Activated CD4-positive, CD25-positive, alpha-beta regulatory T cell treated with anti-CD3 and anti-CD28 coated beads, Interleukin-2, amount 50 U/mL, for 24 hours (primary cell): ENCODE results near the gene TBC1D14.
"Not testable (repeated sequence)": the region's sequence is repeated elsewhere in the genome, so short reads cannot be mapped to it uniquely, and the experiment has no call there.

Experiments
- ATAC-seq, 2 donors: fragments of 150-1000 bp; cut with Tn5 transposase; one replicate each; pipeline ENCODE4 v1.10.0; 2021; ENCODE audit warnings: mild to moderate bottlenecking in 1 of 2, moderate library complexity in 1 of 2

TBC1D14 gene

DNA sequence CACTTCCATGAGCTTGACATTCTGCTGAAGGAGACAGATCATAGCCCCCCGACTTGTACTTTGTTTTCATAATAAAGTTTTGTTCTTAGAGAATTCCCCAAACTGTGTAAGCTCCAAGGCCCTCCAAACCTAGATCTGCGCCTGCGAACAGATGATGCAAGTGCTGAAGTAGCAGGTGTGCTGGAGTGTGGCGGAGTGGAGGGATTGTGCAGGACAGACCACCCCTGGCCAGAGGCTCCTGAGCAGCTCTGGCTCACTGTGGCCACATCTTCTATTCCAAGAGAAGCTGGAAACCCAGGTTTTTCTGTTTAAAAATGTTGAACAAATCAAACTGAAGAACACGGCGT, 46.4 kb downstream of the TBC1D14 start:
- no peak for ATAC-seq

DNA sequence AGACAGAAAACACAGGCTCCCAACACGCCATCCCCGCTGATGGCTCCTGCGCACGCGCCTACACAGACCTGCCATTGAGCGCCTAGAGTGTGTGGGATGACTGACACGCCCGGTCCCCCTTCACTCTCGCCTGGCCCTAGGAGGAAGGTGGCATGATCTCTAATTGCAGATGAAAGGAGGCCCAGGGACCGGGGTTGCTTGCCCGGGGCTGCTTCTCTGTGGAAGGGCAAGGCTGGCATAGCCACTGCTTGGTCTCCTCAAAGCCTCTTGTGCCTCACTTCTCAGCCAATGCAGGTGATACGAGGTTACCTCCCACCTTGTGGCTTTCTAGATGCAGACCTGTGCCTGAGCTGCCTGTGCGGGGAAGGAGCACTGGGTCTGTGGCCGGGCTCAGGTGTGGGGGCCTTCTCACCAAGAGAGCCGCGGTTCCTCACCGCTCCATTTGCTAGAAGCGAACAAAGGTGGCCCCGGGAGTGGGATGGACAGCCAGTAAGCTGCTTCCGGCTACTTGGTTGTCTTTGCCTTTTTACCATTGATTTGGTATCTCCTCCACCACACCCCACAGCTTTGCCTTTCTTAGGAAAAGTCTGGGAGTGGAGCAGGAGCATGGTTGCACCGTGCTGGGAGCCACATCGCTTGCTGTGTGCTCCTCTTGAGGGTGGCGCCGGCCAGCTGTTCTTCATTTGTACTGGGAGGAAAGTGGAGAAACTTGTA, 47.0 kb downstream of the TBC1D14 start:
- ATAC-seq: no peak

DNA sequence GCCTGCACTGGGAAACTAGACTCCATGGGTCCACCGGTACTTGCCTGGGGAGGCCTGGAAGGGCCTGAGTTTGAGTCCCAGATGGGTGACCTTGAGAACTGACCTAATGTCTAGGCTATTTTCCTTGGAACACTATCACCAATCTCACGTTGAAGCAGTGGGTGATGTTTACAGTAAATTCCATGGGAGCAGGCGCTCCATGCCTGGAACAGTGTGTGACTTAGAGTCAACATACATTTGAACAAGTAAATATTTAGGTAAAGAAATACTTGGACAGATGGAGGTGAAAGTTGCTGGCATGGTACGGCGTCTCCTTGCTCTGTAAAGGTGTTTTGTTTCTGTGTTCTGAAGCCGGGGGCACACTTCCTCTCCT, 47.5 kb downstream of the TBC1D14 start:
- ATAC-seq: no peak

DNA sequence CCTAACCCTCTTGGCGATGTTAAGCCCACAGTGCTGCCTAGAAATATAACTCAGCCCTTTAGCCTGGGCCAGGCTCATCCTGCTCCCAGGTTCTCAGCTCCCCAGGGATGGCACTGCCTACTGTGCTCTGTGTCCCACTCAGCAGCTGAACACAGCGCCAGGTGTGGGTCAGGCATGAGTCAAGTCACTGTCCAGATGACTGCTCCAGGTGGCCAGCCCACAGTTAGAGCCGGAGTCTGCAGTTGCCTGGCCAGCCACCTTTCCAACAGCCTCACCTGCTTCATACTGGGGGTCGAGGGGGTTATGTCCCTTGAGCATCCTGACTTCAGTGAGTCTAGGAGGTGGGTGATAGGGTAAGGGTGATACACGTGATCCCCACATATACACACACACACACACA, 48.4 kb downstream of the TBC1D14 start:
- ATAC-seq: no peak

DNA sequence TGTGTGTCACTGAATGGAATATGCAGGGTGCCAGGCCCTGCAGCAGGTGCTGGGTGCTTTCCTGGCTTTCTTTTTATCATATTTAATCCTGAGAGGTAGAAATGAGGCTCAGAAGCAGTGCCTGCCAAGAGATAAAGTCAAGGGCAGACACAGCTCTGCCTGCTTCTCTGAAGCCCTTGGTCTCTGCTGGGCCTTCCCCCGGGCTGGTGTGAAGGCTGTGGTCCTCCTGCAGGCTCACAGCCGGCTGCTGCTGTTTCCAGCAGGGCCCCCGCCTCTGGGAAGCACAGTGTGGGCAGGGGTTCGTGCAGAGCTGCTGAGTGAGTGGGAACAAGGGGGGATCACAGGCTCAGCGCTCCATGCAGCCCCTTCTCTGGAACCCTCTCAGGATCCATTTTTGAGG, 49.6 kb downstream of the TBC1D14 start:
- no peak for ATAC-seq

DNA sequence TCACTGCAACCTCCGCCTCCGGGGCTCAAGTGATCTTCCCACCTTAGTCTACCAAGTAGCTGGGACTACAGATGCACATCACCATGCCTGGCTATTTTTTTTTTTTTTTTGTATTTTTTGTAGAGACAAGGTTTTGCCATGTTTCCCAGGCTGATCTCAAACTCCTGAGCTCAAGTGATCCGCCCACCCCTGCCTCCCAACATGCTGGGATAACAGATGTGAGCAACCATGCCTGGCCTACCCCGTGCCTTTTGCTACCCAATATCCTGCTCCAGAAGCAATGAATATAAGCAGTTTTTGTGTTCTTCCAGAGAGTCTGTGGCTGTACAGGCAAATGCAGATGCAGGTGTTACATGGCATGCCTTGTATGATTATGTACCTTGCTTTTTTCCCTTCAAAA, 50.5 kb downstream of the TBC1D14 start:
- no peak for ATAC-seq

DNA sequence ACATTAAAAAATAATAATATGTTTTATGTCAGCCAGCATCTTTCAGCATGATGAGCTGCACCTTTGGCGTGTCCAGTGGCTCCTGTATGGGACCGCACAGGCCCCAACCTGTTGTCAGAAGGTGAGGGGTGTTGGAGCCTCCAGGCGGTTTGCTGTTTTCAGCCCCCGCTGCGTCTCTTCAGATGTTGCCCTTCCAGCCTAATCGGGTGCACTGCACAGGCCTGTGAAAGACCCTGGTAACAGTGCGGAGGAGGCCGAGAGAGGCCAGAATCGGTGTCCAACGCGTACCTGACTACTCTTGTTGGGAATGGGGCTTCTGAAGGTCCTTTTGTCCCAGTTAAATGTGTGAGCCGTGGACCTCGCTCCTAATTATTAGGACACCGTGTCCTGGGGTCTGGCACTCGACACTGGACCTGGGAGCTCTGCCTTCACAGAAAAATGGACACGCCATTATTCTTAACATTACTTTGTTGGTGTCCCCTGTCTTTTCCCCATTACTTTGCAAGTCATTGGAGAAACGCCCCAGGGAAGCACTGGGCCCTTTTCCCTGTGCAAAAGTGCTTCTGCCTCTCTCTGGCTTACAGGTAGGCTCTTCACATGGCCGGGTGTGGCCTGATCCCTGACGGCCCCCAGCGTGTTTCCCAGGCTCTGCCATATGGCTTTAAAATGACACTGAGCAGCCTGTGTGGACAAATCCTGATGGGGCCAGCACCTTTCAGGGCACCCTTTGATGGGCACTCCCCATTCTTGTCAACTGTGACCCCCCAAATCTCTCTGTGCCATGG, 51.2 kb downstream of the TBC1D14 start:
- ATAC-seq: no peak

DNA sequence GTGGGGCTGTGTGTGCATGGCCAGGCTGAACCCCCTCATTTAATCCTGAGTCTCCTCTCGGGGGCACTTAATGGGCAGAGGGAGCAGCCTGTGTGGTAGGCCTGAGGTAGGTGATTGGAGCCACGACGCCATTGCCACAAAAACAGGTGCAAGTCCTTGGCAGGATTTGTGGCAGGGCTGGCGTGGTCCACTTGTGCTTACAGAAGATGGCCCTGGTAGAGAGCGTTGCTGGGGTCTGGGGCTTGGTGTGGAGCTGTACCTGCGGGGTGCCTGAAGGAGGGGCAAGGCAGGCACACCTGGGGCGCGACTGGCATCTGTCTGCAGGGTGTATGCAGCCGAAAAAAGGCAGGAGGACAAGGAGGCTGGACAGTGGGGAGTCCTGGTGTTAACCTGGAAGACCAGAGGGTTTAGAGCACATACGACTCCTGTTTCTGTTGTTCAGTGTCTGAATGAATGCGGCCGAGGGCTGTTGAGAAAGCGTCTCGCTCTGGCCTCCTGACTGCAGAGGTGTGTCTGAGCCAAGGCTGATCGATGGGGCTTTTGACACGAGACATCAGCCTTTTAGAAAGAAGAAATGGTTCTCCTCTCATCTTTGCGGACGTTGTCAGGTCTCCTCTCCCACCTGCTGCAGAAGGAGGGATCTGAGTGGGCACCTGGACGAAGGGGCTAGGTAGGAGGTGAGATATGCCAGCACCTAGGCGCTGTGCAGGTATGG, 52.0 kb downstream of the TBC1D14 start:
- no peak for ATAC-seq

DNA sequence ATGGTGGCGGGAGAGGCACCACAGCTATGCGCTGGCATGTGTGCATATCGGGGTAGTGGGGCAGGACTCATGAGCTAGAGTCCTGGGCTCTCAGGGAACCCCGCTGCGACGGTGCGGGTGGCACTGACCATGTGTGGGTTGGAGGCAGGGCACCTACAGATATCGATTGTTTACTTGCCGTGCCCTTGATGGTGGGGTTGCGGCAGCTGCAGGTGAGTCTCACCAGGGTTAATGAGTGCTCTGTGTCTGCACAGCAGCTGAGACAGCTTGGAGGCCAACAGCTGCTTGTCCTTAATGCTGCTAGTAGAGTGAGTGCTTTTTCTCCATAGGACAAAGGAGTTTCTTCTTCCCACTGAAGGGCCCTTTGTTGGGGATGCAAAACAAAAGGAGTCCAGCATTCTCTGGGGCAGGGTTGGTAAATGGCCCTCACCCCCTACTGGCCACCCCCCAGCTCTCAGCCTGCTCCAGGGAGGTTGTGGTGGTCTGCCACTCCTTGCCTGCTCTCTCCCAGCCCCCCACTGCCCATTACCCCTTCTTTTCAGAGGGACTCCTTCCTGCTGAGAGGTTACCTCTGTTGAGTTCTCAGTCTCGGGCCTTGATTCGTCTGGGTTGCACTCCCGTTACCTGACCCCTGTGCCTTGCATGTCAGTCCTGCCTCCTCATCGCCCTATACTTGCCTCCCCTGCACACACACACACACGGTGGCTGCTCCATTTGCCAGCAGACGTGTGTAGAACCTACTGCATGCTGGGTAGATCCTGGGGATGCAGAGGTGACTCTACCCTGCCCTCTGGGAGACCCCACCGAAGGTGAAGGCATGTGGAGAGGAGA, 52.8 kb downstream of the TBC1D14 start:
- ATAC-seq: no peak

DNA sequence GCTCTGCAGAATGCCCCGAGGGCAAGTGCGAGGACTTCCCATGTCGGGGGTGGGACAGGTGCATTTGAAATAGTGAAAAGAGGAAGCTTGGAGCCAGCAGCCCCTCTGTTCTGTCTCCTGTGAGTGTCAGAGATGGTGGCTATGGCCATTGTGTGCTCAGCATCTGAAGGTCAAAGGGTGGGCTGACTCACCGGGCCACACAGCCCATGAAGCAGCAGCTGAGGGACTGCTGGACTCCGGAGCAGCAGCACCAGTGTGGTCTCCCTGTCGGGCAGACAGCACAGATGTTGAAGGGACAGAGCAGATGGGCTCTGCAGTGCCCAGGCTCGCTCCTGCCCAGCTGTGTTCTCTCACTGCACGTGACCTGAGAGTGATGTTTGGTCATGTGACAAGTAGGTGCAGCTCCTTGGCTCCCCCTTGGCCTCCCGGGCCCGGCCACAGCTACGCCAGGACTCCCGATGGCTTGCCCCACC, 53.5 kb downstream of the TBC1D14 start:
- ATAC-seq: no peak

DNA sequence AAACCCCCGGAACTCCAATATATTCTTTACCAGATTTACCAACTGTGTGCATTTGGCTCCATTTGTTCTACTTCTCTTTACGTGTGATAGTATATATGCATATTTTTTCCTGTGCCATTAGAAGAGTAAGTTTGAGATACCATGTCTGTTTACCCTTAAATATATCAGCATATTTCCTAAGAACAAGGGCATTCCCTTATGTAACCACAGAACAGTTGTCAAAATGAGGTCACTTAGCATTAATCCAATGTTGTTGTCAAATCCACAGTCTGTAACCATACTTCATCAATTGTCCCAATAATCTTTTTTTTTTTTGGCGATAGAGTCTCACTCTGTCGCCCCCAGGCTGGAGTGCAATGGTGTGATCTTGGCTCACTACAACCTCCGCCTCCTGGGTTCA, 55.2 kb downstream of the TBC1D14 start:
- peak in 1 of 2 donors; percentile 36 for ATAC-seq

DNA sequence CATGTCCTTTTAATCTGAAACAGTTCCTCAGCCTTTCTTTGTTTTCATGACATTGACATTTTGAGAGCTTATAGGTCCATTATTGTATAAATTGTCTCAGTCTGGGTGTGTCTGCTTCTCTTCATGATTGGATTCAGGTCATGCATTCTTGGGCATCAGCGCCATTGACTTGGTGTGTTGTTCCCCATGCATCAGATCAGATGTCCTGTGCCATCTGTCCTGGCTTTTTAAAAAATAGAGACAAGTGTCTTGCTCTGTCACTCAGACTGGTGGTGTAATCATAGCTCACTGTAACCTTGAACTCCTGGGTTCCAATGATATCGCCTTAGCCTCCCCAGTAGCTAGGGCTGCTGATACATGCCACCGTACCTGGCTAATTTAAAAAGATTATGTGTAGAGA, 55.7 kb downstream of the TBC1D14 start:
- ATAC-seq: no peak

DNA sequence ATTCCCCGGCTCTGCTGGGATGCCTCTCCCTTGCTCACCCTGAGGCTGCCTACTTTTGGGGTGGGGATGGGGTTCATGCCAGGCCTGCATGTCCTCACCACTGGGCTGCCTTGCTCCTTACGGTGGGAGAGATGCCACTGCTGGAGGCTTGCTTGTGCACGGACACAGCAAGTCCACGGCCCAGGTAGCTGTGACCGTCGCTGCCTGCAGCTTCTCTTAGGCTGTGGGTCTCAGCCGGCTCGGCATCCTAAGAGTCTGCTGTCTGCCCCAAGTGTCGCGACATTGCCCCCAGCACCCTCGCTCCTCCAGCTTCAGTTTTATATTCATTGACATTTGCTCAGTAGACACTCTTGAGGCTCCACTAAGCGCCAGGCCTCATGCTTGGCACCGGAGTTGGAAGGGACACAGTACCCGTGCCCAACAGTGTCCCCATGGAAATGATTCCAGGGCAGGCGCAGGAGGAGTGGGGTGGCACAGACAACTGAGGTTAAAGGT, 58.3 kb downstream of the TBC1D14 start:
- ATAC-seq: no peak

DNA sequence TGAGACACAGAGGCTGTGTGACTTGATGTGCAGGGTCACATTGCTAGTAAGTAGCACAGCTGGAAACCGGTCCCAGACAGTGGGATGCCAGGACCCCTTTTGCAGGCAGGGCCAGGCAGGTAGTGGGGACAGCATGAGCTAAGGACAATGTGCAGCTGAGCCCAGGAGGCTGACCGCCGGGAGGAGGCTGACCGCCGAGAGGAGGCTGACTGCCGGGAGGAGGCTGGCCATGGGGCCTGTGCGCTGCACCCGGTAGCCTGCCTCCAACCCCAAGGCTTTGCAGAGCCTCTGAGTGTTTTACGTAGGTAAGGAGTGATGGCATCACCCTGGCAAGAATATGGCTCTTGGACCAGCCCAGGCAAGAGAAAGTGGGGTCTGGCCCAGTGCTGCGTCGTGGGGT, 58.9 kb downstream of the TBC1D14 start:
- no peak for ATAC-seq

DNA sequence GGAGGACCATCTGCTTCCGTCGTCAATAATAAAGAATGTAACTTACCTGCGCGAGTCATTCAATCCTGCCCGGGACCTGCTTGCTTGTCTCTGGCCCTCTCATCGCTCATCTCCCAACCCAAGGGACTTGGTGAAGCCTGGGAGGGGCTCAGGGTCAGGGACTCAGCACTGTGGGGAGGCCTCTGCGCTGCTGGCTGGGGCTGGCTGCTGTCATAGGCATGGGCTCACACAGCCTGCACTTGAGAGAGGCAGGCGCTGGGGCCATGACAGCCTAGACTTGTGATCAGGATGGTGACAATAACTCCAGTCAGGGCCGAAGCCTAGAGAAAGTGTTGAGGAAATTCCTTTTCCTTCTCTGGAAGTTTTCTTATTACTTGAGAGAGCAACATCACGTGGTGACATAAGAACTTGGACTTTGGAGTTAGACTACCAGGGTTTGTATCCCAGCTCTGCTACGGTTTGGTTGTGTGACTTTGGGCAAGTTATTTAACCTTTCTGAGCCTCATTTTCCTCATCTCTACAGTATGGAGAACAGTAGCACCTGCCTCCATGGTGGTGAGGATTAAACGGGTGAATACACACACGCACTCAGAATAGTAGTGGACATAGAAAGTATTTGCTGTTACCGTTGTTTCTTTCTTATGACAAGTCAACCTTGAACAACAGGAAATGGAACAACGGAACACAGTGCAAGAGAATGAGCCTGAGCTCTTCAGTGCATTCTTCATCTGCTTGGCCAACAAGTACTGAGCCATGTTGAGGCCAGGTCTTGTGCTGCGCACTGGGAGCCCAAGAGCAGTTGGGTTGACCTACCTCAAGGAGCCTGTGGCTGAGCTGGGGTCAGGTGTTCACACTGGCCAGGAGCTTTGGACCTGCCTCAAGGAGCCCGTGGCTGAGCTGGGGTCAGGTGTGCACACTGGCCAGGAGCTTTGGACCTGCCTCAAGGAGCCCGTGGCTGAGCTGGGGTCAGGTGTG, 60.5 kb downstream of the TBC1D14 start:
- ATAC-seq: no peak

DNA sequence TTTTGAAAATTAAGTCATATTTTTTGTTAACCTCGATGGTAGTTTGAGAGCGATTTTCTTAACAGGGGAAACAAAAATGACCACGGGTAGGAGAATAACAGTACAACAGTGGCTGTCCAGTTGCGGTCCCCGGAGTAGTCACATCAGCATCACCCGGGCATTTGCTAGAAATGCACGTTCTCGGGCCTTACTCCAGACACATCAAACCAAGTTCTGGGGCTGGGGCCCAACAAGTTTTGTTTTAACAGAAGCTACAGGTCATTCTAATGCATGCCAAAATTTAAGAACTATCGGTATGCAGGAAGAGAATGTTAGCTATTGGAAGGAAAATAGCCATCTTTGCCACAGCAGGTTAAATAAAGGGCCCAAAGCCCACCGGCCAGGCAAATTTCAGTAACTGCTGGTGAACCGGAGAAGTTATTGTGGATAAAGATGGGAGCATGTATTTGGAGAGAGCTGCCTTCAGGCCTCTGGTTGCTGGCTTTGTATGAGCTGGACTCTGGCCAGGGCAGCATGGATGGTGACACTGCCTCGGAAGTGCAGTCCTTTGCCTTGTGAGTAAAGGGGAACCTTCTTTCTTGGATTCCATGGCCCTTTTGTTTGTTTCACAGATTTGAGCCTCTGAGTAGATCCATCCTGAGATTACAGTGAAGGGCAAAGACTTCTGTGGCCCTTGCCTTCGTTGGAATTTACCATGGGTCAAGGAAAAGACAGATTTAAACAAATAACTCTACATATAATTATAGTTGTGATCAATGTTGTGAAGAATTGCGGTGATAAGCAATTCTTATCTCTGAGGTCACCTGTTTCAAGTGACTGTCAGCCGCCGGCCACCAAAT, 62.1 kb downstream of the TBC1D14 start:
- ATAC-seq: no peak

DNA sequence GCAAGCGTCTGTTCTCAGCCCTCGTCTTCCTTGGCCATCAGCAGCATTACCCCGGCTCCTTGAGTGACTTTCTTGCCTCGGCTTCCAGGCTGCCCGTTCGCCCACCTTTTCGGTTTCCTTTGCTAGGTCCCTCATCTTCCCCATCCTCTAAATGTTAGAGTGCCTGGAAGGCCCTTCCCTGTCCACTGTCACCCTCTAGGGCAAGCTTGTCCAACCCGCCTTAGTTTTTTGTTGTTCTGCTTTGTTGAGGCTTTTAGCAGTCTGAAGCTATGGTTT, 62.7 kb downstream of the TBC1D14 start:
- no peak for ATAC-seq

DNA sequence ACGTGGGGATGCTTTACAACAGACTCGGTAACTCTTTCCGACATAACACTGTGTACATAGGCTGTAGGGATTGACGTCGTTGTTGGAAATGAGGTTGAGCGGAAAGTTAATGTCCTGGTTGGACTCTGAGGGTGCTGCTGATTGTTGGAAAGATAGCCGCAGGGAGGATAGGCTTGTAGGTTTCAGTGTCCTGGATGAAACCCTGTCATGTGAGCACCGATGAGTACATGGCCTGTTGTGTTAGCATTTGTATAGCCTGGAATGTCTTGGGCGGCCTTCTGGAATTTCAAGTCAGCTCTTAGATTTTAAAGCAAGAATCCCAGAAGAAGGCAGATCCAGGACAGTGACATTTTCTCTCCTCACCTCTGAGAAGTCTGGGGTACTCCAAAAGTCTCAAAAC, 63.3 kb downstream of the TBC1D14 start:
- no peak for ATAC-seq

DNA sequence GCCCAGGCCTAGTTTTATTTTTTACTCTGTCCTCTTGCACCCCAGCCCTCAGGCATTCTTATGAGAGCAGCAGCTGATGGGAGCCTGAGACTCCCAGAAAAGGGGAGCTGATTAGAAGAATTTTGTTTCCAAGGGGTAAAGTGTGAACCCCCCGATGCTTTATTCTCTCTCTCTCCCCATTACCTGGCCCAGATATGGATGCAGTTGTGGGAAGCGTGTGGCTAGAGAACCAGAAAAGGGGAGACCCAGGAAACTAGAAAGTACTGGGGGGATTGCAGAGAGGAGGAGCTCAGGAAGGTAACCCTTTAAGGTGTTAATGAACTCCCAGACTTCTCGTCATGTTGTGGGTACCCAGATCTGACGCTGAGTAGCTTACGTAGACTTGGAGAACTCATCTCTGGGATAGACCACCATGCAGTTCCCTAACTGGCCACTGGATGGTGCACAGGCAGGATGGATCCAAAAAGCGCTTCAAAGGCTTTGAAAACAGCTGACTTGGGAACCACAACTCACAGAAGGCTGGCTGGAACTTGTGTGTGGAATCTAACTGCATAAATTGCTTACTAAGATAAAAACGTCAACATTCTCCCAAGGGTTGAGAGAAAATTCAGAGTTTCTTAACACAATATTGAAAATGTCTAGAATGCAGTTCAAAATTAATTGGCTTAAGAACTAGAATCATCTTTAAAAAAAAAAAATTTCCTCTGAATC, 64.7 kb downstream of the TBC1D14 start:
- peak; percentile 63 to 88 for ATAC-seq

DNA sequence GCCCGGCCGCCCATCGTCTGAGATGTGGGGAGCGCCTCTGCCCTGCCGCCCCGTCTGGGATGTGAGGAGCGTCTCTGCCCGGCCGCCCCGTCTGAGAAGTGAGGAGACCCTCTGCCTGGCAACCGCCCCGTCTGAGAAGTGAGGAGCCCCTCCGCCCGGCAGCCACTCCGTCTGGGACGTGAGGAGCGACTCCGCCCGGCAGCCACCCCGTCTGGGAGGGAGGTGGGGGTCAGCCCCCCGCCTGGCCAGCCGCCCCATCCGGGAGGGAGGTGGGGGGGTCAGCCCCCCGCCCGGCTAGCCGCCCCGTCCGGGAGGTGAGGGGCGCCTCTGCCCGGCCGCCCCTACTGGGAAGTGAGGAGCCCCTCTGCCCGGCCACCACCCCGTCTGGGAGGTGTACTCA, 68.2 kb downstream of the TBC1D14 start:
- ATAC-seq: not testable (repeated sequence)
